Prostate gland (tissue), 2 donors: ENCODE results near the gene MDH2.

Experiments
- POLR2A ChIP-seq: fragments of 450-650 bp; IDR thresholded peaks from one replicate; pipeline ENCODE4 v1.6.1; 2016; ENCODE audit warnings: antibody characterized with exemption, mild to moderate bottlenecking
- POLR2AphosphoS5 ChIP-seq: sonication (generic); formaldehyde crosslinking; IDR thresholded peaks from one replicate; pipeline ENCODE4 v1.6.1; 2017; ENCODE audit warnings: antibody characterized with exemption
- TF ChIP-seq, protein P1 (sequence below), 4 experiments: fragments of 200-600 bp in 2 of 4; fragments of 450-650 bp in 2 of 4; sonication (generic) in 2 of 4; IDR thresholded peaks; 1 replicate in 3 of 4; 2 replicates in 1 of 4; pipeline ENCODE4 v1.5.1; 2016 to 2019; ENCODE audit warnings: antibody characterized with exemption in 4 of 4, mild to moderate bottlenecking in 2 of 4, moderate library complexity in 2 of 4

DNA sequence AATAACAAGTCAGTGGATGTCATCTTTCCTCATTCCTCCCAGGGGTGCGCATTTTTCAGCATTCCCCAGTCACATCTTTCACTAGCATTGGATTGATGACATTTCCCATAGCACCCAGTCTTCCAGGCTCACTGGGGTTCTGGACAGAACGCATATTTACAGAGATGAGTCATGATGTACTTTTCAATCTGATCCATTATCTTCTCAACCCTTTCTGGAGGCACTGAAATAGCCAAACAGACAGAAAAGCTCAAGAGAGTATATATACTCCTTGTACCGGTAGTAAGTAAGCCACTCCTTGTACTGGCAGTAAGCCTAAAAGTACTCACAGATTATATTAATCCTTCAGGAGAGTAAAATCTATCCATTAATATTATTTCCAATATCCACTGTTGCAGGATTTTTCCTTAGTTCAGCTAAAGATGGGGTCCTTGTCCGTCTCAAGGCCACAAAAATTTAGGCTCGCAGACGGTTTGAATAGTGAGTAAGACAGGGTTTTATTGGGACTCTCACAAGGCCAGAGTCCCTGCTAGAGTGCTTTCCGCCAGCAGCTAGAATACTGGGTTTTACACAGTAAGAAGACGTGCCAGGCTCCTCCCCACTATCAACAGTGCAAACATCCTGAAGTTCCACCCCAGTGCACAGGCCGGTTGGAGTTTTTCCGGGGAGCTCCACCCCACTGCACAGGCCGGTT lies 60.8 kb downstream of the MDH2 start:
- TF ChIP-seq, protein P1, sequence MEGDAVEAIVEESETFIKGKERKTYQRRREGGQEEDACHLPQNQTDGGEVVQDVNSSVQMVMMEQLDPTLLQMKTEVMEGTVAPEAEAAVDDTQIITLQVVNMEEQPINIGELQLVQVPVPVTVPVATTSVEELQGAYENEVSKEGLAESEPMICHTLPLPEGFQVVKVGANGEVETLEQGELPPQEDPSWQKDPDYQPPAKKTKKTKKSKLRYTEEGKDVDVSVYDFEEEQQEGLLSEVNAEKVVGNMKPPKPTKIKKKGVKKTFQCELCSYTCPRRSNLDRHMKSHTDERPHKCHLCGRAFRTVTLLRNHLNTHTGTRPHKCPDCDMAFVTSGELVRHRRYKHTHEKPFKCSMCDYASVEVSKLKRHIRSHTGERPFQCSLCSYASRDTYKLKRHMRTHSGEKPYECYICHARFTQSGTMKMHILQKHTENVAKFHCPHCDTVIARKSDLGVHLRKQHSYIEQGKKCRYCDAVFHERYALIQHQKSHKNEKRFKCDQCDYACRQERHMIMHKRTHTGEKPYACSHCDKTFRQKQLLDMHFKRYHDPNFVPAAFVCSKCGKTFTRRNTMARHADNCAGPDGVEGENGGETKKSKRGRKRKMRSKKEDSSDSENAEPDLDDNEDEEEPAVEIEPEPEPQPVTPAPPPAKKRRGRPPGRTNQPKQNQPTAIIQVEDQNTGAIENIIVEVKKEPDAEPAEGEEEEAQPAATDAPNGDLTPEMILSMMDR (IDR thresholded peaks at IDR 0.05): no peak
- TF ChIP-seq POLR2A: no peak
- peak; percentile 55 for TF ChIP-seq POLR2AphosphoS5
